ENCODE measurements around the gene RP2.
A peak's percentile ranks its signal among the peaks of the same experiment; 100 is the strongest.

- TF ChIP-seq CTCF (conservative IDR thresholded peaks at IDR 0.05 in 1 of 2, IDR thresholded peaks at IDR 0.05 in 1 of 2; ENCODE audit: low read depth in 1 of 2, low read length in 2 of 2): peak in 1 of 2 donors; percentile 29
- no peak for TF ChIP-seq EZH2 (IDR thresholded peaks at IDR 0.05; ENCODE audit: low read length, missing control alignments)
Observed at GRCh38 chrX:46803140-46803539, 33.7 kb upstream of the RP2 start.
